GM19238 (cell line): ENCODE measurements around the gene AMBRA1.

ENCODE experiments used
- DNase-seq: peaks from one replicate; pipeline ENCODE4 v3.0.0; 2011; ENCODE audit warnings: low spot score; ENCODE audit not compliant: insufficient read length

Gene AMBRA1

GRCh38 chr11:46404476-46405017, 189.3 kb downstream of the AMBRA1 start:
- DNase-seq: no peak

GRCh38 chr11:46402957-46403902, 190.6 kb downstream of the AMBRA1 start:
- DNase-seq: no peak

DNA sequence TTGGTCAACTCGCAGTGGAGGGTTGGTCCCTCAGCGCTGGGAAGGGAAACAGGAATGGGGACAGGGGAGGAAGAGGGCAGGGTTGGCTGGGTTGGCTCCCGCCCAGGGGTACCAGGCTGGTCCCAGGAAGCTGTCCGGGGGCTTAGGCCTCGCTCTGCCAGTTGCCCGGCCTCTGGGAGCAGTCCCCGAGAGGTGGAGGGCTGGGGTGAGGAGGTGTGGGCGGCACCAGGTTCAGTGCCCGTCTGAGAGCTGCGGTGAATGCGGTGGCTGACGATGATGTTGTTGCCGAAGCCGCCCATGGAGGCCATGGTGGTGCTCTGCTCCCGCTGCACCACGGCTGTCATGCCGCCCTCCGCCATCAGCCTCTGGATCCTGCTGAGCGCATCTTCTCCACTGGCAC, 196.3 kb downstream of the AMBRA1 start:
- DNase-seq: no peak

DNA sequence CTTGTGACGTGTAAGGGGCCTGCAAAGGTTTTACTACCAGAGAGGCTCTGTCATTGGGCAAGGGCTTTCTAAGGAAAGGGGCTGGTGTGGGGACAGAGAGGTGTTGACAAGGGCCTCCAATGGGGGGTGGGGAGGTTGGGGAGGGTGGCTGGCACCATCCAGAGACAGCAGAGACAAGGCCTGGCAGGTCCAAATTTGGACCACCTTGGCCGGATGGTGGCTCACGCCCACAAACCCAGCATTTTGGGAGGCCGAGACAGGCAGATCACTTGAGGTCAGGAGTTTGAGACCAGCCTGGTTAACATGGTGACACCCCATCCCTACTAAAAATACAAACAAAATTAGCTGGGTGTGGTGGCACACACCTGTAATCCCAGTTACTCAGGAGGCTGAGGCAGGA, 200.1 kb downstream of the AMBRA1 start:
- DNase-seq: no peak

- DNase-seq: no peak
Observed at GRCh38 chr11:46393231-46393616, 200.6 kb downstream of the AMBRA1 start.

- DNase-seq: peak; percentile 96
Observed at GRCh38 chr11:46392421-46393230, 201.2 kb downstream of the AMBRA1 start.

DNA sequence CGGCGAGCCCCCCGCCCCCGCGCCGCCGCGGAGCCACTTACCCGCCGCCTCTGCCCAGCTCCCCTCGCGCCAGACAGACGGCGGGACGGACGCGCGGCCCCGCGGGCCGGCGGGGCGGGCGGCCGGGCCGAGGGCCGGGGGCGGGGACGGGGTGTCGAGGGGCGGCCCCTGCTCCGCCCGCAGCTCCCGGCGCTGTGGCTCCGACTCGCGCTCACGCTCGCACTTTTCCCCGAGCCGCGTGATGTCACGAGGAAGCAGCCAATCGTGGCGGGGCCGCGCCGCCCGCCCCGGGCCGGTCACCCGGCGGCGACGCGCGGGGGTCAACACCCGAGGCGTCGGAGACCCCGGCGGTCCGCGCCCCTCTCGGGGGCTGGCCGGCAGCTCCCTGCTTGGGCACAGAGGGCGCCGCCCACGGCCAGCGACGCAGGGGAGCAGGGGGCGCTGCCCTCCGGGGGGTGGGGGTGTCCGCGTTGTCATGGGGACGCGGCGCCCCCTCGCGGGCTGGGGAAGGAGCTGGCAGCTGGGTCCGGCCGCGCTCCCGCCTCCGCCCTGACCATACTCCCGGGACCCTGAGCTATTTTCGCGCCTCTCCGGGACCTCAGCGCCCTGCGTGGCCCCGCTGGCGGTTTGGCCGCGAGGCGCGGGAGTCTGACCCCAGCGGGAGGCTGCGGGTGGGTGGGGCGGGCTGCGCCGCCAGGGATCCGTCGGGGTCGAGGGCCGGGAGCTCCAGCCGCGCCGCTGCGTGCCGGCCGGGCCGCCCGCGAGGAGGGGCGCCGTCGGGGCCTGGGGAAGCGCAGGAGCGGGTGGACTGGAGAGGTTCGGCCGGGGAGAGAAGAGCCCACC, 202.0 kb downstream of the AMBRA1 start, which contains the start of gene CHRM4:
Gene CHRM4, minus strand, starts transcription at position 199 of the 843 bp plus-strand sequence. CDS start 5,219 bp downstream, outside the sequence.
- no peak for DNase-seq

DNA sequence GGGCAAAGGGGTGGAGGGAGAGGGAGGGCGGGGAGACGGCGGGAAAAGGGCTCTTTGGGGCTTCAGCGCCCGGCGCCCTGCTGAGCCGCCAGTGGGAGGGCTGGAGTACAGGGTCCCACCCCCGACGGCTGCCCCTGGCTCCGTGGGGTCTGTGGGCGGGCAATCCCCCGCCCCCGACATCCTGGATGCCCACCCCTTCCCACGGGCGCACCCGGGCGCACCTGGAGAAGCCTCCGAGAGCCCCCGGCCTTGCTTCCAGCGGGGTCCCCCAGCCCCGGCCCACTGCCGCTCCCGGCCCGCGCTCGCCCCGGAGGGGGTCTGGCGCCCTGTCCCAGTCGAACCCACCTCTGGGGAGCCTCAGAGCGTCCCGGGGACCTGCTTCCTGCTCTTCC, 202.6 kb downstream of the AMBRA1 start:
- DNase-seq: no peak

- DNase-seq: no peak
Observed at GRCh38 chr11:46390331-46391171, 203.3 kb downstream of the AMBRA1 start.

DNA sequence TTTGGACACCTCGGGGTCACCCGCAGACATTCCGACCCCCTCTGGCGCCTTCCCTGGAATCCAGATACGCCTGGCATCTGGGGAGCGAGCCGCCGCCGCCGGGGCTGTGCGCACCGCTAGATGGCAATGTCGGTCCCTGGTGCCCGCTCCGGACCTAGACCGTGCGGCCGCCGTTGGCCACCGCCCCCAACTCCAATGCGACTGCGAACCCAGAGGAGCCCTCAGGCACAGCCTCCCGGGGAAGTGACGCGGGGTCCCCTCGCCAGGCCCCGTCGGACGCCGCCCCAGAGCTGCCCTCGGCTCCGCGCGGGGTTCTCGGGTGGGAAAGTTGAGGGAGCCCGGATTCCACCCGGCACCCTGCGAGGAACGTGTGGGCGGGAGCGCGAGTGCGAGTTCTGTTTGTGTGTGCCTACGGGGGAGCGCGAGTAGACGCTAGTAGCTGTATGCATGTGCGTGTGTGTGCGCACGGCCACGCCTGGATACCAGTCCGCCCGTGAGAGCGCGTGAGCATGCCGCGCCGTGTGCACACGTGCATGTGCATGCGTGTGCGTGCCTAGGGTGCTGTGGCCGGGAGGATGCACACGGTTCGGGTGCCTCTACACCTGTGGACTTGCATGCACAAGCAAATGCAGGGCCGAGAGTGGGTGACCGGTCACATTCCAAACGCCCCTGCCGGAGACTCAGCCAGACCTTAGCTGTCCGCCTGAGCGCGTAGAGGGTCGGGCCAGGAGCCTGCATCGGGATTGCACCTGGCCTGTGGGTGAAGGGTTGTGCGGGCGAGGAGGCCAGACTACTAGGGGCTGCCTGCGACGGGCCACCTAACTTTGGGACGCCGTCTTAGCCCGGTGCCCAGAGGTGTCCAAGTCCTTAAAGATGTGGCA, 204.1 kb downstream of the AMBRA1 start:
- DNase-seq: peak; percentile 84

DNA sequence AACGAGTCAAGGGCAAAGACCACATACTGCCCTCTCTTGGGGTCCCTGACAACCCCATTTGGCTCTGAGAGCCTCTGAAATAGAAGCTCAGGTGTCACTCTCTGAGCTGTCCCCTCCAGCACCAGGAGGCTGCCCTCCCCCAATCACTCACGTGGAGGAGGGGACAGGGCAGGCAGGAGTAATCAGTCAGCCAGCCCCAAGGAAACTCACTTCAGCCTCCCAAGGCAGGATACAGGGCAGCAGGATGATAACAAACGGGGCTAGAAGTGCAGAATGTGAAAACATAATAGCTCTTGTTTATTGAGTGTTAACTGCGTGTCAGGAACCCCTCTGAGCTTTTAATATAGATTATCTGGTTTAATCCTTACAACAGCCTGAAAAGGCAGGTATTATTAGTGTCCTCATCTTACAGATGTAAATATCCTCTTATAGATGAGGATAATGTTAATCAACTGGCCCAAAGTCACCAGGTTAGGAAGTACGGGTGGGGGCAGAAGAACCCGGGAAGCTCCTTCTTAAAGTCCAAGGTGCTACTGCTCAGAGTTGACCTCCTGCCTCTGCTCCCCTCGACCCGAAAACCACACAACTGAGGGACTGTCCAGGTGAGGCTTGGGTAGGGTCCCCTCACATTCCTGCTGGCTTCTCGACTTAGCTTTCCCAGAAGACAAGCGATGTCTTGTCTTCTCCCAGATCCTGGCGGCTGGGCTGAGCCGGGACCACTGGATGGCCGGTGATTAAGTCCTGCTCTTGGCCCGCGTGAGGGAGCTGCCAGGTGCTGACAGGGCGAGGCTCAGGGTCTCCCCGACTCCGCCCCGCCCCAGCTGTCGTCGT, 205.0 kb downstream of the AMBRA1 start:
- no peak for DNase-seq

GRCh38 chr11:46387919-46388618, 205.8 kb downstream of the AMBRA1 start:
- no peak for DNase-seq

DNA sequence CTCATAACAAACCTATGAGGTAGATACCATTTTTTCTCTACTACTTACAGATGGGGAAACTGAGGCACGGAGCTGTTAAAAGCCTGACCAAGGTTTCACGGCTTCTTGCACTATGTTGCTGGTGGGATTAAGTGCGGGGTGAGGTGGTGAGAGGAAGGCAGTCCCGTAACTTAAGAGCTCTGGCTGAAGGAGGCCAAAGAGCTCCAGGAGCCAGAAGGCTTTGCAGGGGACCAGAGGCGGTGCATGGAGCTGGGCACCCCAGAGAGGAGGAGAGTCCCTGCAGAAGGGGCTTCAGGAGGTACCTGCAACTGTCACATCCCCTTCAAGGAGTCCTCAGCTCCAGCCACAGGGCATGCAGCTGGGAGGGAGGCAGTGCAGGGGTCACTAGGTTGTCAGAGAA, 206.4 kb downstream of the AMBRA1 start:
- DNase-seq: no peak

DNA sequence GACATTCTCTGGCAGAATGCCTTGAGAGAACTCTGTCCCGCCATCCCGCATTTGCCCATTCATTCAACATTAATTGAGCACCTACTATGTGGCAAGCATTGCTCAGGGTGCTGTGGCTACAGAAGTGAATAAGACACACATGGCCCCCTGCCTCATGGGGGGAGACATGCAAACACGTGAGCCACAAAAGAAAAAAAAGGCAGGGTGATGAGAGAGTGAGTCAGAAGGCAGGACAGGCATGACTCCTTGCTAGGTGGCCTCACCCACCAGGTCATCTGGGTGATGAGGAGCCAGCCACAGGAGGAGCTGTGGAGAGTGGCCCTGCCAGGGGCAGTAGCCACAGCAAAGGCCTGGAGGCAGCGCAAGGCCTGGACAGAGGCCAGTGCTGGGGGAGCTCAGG, 207.1 kb downstream of the AMBRA1 start:
- no peak for DNase-seq

GRCh38 chr11:46386005-46386578, 207.7 kb downstream of the AMBRA1 start:
- DNase-seq: no peak

DNA sequence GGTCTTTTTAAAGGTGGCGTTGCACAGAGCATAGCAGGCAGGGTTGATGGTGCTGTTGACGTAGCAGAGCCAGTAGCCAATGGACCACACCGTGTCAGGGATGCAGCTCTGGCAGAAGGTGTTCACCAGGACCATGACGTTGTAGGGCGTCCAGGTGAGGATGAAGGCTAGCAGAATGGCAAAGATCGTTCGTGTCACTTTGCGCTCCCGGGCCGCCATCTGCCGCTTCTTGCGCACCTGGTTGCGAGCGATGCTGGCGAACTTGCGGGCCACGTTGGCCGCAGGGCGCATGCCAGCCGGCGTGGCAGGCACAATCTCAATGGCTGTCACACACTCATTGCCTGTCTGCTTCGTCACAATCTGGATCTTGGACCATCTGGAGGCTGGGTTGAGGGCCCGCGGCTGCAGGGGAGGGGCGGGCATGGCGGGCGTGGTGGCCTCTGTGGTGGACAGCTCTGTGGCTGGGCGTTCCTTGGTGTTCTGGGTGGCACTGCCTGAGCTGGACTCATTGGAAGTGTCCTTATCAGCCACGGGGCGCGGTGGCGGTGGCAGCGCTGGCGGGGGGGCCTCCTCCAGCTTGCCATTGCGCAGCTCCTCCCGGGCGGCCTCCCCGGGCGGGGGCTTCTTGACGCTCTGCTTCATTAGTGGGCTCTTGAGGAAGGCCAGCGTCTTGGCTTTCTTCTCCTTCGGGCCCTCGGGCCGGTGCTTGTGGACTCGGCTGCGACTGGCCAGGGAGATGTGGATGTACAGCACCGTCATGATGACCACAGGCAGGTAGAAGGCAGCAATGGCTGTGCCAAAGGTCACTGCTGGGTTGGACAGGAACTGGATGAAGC, 208.4 kb downstream of the AMBRA1 start:
- DNase-seq: no peak
